ENCODE data around the gene WASHC3. TPM values are rescaled to one million over a fixed set of nuclear protein-coding genes. Genes with fewer than 3 reads are reported as not detected.
A peak's percentile ranks its signal among the peaks of the same experiment; 100 is the strongest.

WASHC3 gene, protein sequence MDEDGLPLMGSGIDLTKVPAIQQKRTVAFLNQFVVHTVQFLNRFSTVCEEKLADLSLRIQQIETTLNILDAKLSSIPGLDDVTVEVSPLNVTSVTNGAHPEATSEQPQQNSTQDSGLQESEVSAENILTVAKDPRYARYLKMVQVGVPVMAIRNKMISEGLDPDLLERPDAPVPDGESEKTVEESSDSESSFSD
- total RNA-seq (10 to 100 TPM; 32.8 to 59.6 (median 49.6) TPM), polyA plus RNA-seq (10 to 100 TPM; 76.3 to 87.9 TPM), total RNA-seq (21.8 reads per million, percentile 52 among the genes with 10 or more reads in this experiment)

DNA sequence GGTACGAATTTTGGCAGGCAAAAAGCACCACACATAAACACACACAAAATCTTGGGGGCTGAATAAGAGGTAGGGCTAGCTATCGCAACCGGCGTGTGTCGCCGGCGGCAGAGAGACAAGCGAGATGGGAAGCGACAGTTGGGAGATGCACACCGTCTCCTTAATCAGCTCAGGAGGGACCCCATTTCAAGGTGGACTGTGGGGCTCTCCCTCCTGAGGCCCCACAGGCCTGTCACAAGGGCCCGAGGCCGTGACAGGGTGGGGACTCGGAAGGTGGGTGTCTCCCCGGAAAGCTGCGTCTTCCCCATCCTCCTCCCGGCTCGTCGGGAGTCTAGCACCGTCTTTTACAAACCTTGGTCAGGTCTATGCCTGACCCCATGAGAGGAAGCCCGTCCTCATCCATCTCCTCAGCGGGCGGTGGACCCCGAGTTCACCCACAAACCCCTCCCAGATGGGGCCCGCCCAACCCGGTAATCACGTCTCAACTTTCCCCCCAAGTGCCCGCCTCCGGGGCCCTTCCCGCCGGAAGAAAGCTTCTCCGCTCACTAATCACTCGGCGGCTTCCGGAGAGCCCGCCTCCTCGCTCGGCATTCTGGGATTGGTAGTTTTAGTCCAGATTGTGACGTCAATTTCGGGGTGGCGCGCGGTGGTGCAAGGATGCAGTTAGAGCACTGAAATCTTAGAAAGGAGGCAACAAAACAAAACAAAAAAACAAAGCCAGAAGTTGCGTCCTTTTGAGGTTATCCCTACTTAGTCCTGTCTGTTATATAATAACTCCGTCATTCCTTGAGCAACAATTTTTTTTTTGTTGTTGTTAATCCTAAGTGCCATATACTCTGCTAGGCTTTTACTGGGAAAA, at the start of gene WASHC3:
Gene WASHC3, minus strand, starts transcription at position 432 of the 859 bp plus-strand sequence. Its CDS starts 29 bp downstream, at position 403.
- ATAC-seq (peak; percentile 97), DNase-seq (peak; percentile 87 to 96 (median 93))
- Histone ChIP-seq H3K4me1 (ENCODE audit: control insufficient read depth in 2 of 2, insufficient read depth in 2 of 2, low read length in 2 of 2) (peaks cover 16 to 17% of the 10 kb centered on the region in 2 donors), H3K27ac (ENCODE audit: low read depth, low read length) (peak within 1 kb of the TSS; percentile 86), H3K36me3 (ENCODE audit: control insufficient read depth in 2 of 3, insufficient read depth in 3 of 3, low read length in 3 of 3) (peaks cover 0 to 3% (median 3%) of the 10 kb centered on the region in 3 experiments), H3K4me3 (ENCODE audit: low read length) (peak within 1 kb of the TSS; percentile 89), H3K9me3 (ENCODE audit: control insufficient read depth in 2 of 3, low read length in 3 of 3) (no peaks in the 10 kb centered on the region), H3K27me3 (ENCODE audit: control insufficient read depth in 2 of 2, insufficient read depth in 2 of 2, low read length in 2 of 2) (no peaks in the 10 kb centered on the region)
- POLR2A ChIA-PET: interaction anchor here (0.6 to 2.4 kb wide), 11 partner anchors 8 to 654 kb away, joined by 3 to 16 read pairs (median 3); partner anchors contain the start of genes ARL1, NUP37 and PARPBP
- Mint-ChIP-seq H3K36me3 (peaks cover 0 to 33% (median 21%) of the 10 kb centered on the region in 5 donors), H3K4me1 (peaks cover 15 to 54% (median 49%) of the 10 kb centered on the region in 7 donors), H3K27ac (peak within 1 kb of the TSS; percentile 94 to 100 (median 99)), H3K4me3 (peak within 1 kb of the TSS; percentile 84 to 99 (median 97)), H3K9me3 (peaks cover 0 to 1% (median 0%) of the 10 kb centered on the region in 11 donors), H3K27me3 (peaks cover 0 to 21% (median 5%) of the 10 kb centered on the region in 5 donors)
- CTCF ChIA-PET: interaction anchor here (0.6 kb wide), 1 partner anchor 22 kb away, joined by 3 read pairs; no protein-coding TSS in a partner anchor
- intact Hi-C loops (cut with micrococcal nuclease): loop anchor here (1.0 to 10.0 kb wide), 23 partner anchors 59 to 1919 kb away; partner anchors contain the start of genes ACTR6 (in 2 of the 2), ARL1 (in 2 of the 2), DEPDC4 (in 2 of the 2) and DRAM1 (in 2 of the 2)

DNA sequence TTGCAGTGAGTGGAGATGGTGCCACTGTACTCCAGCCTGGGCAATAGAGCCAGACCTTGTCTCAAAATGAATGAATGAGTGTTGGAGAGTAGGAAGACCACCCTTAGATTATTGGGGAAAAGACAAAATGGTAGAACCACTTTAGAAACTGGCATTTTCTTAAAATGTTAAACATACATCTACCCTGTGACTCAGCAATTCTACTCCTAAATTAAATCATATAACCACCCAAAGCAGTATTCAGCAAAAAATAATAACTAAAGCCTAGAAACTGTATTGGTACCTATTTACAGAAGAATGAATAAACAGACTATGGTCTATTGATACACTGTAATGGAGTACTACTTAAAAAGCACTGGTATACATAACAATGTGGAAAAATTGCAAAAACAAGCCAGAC, 49.0 kb upstream of the WASHC3 start:
- H3K36me3 Mint-ChIP-seq: peaks cover 20 to 60% (median 59%) of the 10 kb centered on the region in 5 donors
- CTCF ChIA-PET: no interaction called here

DNA sequence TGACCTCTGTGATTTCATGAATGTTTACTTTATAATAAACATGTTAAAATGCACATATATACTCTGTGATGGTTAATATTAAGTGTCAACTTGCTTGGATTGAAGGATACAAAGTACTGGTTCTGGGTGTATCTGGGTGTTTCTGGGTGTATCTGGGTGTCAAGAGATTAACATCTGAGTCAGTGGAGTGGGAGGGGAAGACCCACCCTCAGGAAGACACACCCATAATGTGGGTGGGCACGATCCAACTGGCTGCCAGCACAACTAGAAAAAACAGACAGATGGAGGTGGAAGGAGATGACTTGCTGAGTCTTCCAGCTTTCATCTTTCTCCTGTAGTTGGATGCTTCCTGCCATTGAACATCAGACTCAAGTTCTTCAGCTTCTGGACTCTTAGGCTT, 46.2 kb upstream of the WASHC3 start:
- DNase-seq (no peak), ATAC-seq (no peak)
- peaks cover 0 to 44% (median 14%) of the 10 kb centered on the region in 3 experiments for H3K36me3 ChIP-seq (ENCODE audit: control insufficient read depth in 2 of 3, insufficient read depth in 3 of 3, low read length in 3 of 3)
- intact Hi-C loops (cut with micrococcal nuclease): no loop called here
- no peak overlapping the region for H3K27ac ChIP-seq (ENCODE audit: low read depth, low read length)
- ChIA-PET CTCF (no interaction called here), POLR2A (no interaction called here)
- Mint-ChIP-seq H3K27ac (peak overlapping the region in 2 of 9 donors; percentile 17 to 68), H3K36me3 (peaks cover 22 to 78% (median 78%) of the 10 kb centered on the region in 5 donors), H3K4me1 (peaks cover 4 to 11% (median 8%) of the 10 kb centered on the region in 7 donors), H3K9me3 (peaks cover 0 to 26% (median 0%) of the 10 kb centered on the region in 11 donors), H3K4me3 (no peak overlapping the region), H3K27me3 (no peaks in the 10 kb centered on the region)
- no peaks in the 10 kb centered on the region for H3K9me3 ChIP-seq (ENCODE audit: control insufficient read depth in 2 of 3, low read length in 3 of 3)
- no peaks in the 10 kb centered on the region for H3K4me1 ChIP-seq (ENCODE audit: control insufficient read depth in 2 of 2, insufficient read depth in 2 of 2, low read length in 2 of 2)
- H3K4me3 ChIP-seq (ENCODE audit: low read length): no peak overlapping the region
- H3K27me3 ChIP-seq (ENCODE audit: control insufficient read depth in 2 of 2, insufficient read depth in 2 of 2, low read length in 2 of 2): no peaks in the 10 kb centered on the region

More for the DNA sequence above, 49.0 kb upstream of the WASHC3 start:
- H3K27ac Mint-ChIP-seq: no peak overlapping the region
- Histone ChIP-seq H3K36me3 (ENCODE audit: control insufficient read depth in 2 of 3, insufficient read depth in 3 of 3, low read length in 3 of 3) (peaks cover 0 to 32% (median 14%) of the 10 kb centered on the region in 3 experiments), H3K9me3 (ENCODE audit: control insufficient read depth in 2 of 3, low read length in 3 of 3) (no peaks in the 10 kb centered on the region), H3K27me3 (ENCODE audit: control insufficient read depth in 2 of 2, insufficient read depth in 2 of 2, low read length in 2 of 2) (no peaks in the 10 kb centered on the region), H3K4me3 (ENCODE audit: low read length) (no peak overlapping the region), H3K27ac (ENCODE audit: low read depth, low read length) (no peak overlapping the region), H3K4me1 (ENCODE audit: control insufficient read depth in 2 of 2, insufficient read depth in 2 of 2, low read length in 2 of 2) (no peaks in the 10 kb centered on the region)
- H3K4me1 Mint-ChIP-seq: peaks cover 8 to 15% (median 12%) of the 10 kb centered on the region in 7 donors
- H3K4me3 Mint-ChIP-seq: no peak overlapping the region
- H3K9me3 Mint-ChIP-seq: peaks cover 0 to 12% (median 0%) of the 10 kb centered on the region in 11 donors
- H3K27me3 Mint-ChIP-seq: no peaks in the 10 kb centered on the region
- POLR2A ChIA-PET: interaction anchor here (0.7 kb wide), 1 partner anchor 10 kb away, joined by 3 read pairs; no protein-coding TSS in a partner anchor
- no peak for DNase-seq
- ATAC-seq: no peak
- intact Hi-C loops (cut with micrococcal nuclease): no loop called here

DNA sequence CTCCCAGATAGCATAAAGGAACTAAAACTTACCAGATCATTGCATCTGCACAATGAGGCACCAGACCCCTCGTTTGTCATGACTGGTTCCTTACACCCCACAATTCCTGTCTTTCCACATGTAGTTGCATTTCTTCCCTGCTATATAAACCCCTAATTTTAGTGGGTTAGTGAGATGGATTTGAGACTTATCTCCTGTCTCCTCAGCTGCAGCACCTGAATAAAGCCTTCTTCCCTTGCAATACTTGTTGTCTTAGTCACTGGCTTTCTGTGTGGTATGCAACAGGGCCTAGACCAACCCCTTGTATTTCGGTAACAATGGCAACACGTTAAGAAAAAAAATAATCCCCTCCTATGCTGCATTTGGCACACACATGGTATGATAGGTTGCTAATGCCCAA, 45.1 kb upstream of the WASHC3 start:
- H3K36me3 ChIP-seq (ENCODE audit: control insufficient read depth in 2 of 3, insufficient read depth in 3 of 3, low read length in 3 of 3): peaks cover 0 to 44% (median 14%) of the 10 kb centered on the region in 3 experiments
- H3K4me1 ChIP-seq (ENCODE audit: control insufficient read depth in 2 of 2, insufficient read depth in 2 of 2, low read length in 2 of 2): no peaks in the 10 kb centered on the region
- POLR2A ChIA-PET: no interaction called here
- H3K9me3 ChIP-seq (ENCODE audit: control insufficient read depth in 2 of 3, low read length in 3 of 3): no peaks in the 10 kb centered on the region
- peaks cover 0 to 26% (median 0%) of the 10 kb centered on the region in 11 donors for H3K9me3 Mint-ChIP-seq
- no peak overlapping the region for H3K4me3 Mint-ChIP-seq
- no peak overlapping the region for H3K4me3 ChIP-seq (ENCODE audit: low read length)
- CTCF ChIA-PET: no interaction called here
- peaks cover 26 to 86% (median 83%) of the 10 kb centered on the region in 5 donors for H3K36me3 Mint-ChIP-seq
- ATAC-seq: no peak
- no peaks in the 10 kb centered on the region for H3K27me3 ChIP-seq (ENCODE audit: control insufficient read depth in 2 of 2, insufficient read depth in 2 of 2, low read length in 2 of 2)
- no peak overlapping the region for H3K27ac Mint-ChIP-seq
- H3K4me1 Mint-ChIP-seq: peaks cover 4 to 11% (median 10%) of the 10 kb centered on the region in 7 donors
- no peak for DNase-seq
- no peaks in the 10 kb centered on the region for H3K27me3 Mint-ChIP-seq
- H3K27ac ChIP-seq (ENCODE audit: low read depth, low read length): no peak overlapping the region
- intact Hi-C loops (cut with micrococcal nuclease): no loop called here

DNA sequence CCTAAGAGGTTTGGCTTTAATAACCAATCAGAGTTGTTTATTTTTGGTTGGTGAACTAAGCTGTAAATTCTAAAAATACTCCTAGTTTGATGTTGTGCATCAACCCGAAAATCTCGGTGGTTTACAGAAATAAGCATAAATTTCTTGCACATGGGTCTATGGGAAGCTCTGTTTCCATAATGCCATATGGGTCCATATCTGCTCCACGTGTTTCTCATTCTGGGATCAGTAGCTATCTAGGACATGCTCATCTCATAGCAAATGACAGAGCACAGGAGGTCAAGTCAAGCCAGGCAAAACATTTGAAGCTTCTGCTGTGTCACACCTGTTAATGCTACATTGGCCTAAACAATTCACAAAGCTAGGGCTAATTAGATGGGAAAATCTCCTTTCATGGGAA, 35.1 kb upstream of the WASHC3 start:
- Histone ChIP-seq H3K27me3 (ENCODE audit: control insufficient read depth in 2 of 2, insufficient read depth in 2 of 2, low read length in 2 of 2) (no peaks in the 10 kb centered on the region), H3K9me3 (ENCODE audit: control insufficient read depth in 2 of 3, low read length in 3 of 3) (no peaks in the 10 kb centered on the region), H3K4me3 (ENCODE audit: low read length) (no peak overlapping the region), H3K27ac (ENCODE audit: low read depth, low read length) (no peak overlapping the region), H3K36me3 (ENCODE audit: control insufficient read depth in 2 of 3, insufficient read depth in 3 of 3, low read length in 3 of 3) (peaks cover 0 to 8% (median 0%) of the 10 kb centered on the region in 3 experiments), H3K4me1 (ENCODE audit: control insufficient read depth in 2 of 2, insufficient read depth in 2 of 2, low read length in 2 of 2) (no peaks in the 10 kb centered on the region)
- no peaks in the 10 kb centered on the region for H3K9me3 Mint-ChIP-seq
- CTCF ChIA-PET: no interaction called here
- H3K4me3 Mint-ChIP-seq: no peak overlapping the region
- intact Hi-C loops (cut with micrococcal nuclease): loop anchor here in 1 of 2 donors (10.0 kb wide), 1 partner anchor 162 kb away; no protein-coding TSS in a partner anchor
- ATAC-seq (no peak), DNase-seq (no peak)
- peaks cover 0 to 5% (median 3%) of the 10 kb centered on the region in 7 donors for H3K4me1 Mint-ChIP-seq
- POLR2A ChIA-PET: no interaction called here
- H3K27me3 Mint-ChIP-seq: no peaks in the 10 kb centered on the region
- no peak overlapping the region for H3K27ac Mint-ChIP-seq
- peaks cover 0 to 31% (median 19%) of the 10 kb centered on the region in 5 donors for H3K36me3 Mint-ChIP-seq

DNA sequence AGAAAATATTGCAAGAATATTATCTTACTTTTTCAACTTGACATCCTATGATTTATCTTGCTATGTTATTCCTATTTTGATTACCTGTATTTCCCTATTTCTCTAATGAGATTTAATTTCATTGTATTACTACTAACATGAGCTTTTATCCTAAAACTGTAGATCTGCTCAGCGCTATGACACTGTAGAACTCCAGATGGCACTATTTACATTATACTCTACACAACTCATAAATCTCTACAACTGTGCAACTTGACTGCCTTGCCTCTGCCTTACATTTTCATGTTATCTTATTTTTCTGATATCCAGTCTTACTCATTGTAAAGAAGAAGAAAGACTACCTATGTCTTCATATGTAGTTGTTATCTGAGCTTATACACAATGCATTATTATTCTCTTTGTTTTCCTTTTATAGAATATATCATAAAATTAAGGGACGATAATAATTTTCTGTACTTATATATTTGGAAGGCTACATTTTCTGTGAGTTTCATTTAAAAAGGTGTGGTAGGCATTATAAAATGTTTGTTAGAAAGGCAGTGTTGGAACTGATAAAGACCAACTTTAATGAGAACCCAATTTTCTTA, 34.0 kb upstream of the WASHC3 start:
- no peaks in the 10 kb centered on the region for H3K27me3 Mint-ChIP-seq
- no peaks in the 10 kb centered on the region for H3K27me3 ChIP-seq (ENCODE audit: control insufficient read depth in 2 of 2, insufficient read depth in 2 of 2, low read length in 2 of 2)
- peaks cover 0 to 37% (median 17%) of the 10 kb centered on the region in 5 donors for H3K36me3 Mint-ChIP-seq
- peaks cover 0 to 8% (median 0%) of the 10 kb centered on the region in 3 experiments for H3K36me3 ChIP-seq (ENCODE audit: control insufficient read depth in 2 of 3, insufficient read depth in 3 of 3, low read length in 3 of 3)
- no peak overlapping the region for H3K4me3 Mint-ChIP-seq
- ATAC-seq: peak; percentile 56
- peaks cover 0 to 5% (median 3%) of the 10 kb centered on the region in 7 donors for H3K4me1 Mint-ChIP-seq
- no peak overlapping the region for H3K27ac ChIP-seq (ENCODE audit: low read depth, low read length)
- CTCF ChIA-PET: interaction anchor here (0.7 kb wide), 1 partner anchor 479 kb away, joined by 3 read pairs; no protein-coding TSS in a partner anchor
- H3K9me3 ChIP-seq (ENCODE audit: control insufficient read depth in 2 of 3, low read length in 3 of 3): no peaks in the 10 kb centered on the region
- intact Hi-C loops (cut with micrococcal nuclease): loop anchor here (1.0 to 10.0 kb wide), 5 partner anchors 161 to 1453 kb away; no protein-coding TSS in a partner anchor
- no peak overlapping the region for H3K4me3 ChIP-seq (ENCODE audit: low read length)
- H3K9me3 Mint-ChIP-seq: no peaks in the 10 kb centered on the region
- H3K4me1 ChIP-seq (ENCODE audit: control insufficient read depth in 2 of 2, insufficient read depth in 2 of 2, low read length in 2 of 2): no peaks in the 10 kb centered on the region
- no peak for DNase-seq
- no peak overlapping the region for H3K27ac Mint-ChIP-seq
- POLR2A ChIA-PET: no interaction called here
